NCI-H1417 (cell line): ENCODE measurements around the gene ARL13B.
A peak's percentile ranks its signal among the peaks of the same experiment; 100 is the strongest.

Experiments
- DNase-seq, 3 experiments: peaks; one replicate each; lab custom pipeline; 2025; lab: John Stamatoyannopoulos, UW

ARL13B gene

GRCh38 chr3:94062513-94063404, 82.8 kb downstream of the ARL13B start, which contains the start of the genes DHFR2 and NSUN3:
DHFR2 (minus strand) TSS chr3:94062916; CDS start chr3:94061511, 1,405 bp downstream.
NSUN3 (plus strand) TSS chr3:94063061; CDS start chr3:94063127, 66 bp downstream.
- peak; percentile 96 to 98 (median 96) for DNase-seq

DNA sequence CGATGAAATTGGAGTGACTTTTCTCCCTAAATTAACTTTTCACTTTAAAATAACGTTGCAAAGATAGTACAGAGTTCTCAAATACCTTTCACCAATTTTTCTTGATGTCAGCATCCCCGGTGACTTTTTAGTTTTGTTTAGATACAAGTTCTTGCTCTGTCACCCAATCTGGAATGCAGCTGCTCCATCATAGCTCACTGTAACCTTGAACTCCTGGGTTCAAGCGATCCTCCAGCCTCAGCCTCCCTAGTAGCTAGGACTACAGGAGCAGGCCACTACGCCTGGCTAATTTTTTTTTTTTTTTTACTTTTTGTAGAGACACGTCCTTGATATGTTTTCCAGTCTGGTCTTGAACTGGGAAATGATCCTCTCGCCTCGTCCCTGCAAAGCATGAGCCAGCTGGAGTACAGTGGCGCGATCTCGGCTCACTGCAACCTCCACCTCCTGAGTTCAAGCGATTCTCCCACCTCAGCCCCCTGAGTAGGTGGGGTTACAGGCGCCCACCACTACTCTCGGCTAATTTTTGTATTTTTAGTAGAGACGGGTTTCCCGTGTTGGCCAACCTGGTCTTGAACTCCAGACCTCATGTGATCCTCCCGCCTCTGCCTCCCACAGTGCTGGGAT, 83.7 kb downstream of the ARL13B start:
- DNase-seq: peak in 1 of 3 experiments; percentile 63

DNA sequence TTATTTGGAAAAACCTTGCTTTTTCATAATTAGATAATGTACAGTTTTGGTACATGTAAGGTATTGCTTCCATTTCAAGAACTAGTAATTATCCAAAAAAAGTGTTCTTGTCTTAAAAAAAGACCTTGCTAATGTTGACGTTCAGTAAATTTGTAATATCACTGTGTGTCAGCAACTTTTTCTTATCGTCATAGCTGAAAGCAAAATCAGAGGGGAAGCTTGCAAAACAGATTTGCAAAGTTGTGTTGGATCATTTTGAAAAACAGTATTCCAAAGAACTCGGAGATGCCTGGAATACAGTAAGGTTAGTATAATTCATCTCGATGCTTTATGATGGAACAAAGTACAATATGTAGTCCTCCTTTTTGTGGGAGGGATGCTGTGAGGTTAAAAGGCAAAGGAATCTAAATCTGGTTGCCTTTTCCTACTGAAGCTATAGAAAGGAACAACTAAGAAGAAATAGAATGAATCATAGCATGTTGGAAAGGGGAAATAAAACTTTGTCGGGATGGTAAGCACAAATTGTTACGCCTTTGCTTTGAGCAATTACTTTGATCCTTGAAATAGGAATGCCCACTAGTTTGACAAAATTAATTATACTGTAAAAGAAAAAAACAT, 84.4 kb downstream of the ARL13B start:
- DNase-seq: no peak

GRCh38 chr3:94065122-94065521, 85.2 kb downstream of the ARL13B start:
- no peak for DNase-seq

DNA sequence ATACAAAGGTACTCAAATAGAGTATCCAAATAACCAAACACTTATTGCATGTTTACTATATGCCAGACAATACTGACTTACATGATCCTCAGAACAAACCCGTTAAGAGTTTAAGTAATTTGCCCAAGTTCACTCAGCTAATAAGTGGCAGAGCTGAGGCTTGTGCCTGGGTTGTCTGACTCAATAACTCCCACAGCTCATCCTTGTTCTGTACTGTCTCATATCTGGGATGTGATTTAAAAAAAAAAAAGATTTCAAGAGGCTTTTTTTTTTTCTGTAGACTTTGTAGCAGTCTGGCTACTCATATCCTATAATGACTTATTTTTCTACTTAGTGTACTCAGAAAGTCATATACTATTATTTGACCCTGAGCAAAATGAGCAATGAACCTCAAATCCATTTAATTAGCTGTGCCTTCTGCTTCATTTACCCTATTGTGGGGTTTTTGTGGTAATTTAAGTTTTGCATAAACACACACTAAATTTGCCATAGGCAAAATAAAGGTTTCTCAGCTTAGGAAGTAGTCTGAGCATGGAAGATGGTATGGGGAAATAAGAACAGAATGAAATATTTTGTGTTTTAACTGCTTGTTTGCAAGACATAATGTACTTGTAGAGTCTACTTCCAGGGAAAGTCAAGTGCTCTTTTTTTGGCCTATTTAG, 86.0 kb downstream of the ARL13B start:
- peak in 1 of 3 experiments; percentile 20 for DNase-seq

GRCh38 chr3:94066506-94067500, 86.8 kb downstream of the ARL13B start:
- no peak for DNase-seq

- peak in 2 of 3 experiments; percentile 5 to 47 for DNase-seq
Observed at GRCh38 chr3:94069194-94069813, 89.3 kb downstream of the ARL13B start.

DNA sequence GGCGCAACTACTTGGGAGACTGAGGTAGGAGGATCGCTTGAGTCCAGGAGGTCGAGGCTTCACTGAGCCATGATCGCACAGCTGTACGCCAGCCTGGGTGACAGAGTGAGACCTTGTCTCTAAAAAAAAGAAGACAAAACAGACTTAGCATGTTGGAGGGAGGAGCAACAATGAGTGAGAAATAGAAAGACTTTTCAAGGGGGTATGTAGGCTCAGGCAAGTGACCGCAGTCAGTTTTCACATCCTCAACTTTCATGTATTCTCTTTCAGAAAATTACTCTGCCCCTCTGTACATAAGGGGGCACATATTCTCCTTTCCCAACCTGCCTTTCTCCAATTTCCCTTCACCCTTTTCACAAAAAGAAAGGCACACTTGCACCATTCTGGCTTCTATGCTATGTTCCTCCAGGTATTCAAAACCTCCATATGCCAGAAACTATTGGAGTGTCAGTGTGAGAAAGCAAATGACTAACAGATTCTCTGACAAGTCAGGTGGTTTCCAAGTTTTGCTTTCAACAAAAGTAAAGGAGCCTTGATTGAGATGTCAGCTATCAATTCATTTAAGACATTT, 90.5 kb downstream of the ARL13B start:
- DNase-seq: no peak

- DNase-seq: no peak
Observed at GRCh38 chr3:94071713-94072284, 91.8 kb downstream of the ARL13B start.

DNA sequence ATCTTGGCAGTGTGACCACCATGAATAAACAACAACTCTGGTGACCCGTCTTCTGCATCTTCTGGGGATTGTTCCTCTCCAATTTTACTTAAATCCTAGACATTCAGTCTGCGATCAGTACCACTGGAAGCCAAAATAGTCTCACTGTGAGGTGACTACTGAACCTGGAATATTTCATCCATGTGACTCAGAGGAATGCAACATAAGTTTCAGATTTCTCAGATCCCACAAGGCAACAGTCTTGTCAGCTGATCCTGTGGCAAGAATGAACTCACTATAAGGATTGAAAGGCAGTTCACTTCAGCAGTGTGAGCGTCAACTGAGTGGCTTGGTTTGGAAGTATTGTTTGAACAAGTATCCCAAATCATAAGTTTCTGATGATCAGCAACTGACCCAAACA, 96.1 kb downstream of the ARL13B start:
- no peak for DNase-seq

GRCh38 chr3:94080552-94080951, 100.6 kb downstream of the ARL13B start:
- peak in 1 of 3 experiments; percentile 48 for DNase-seq

GRCh38 chr3:94081884-94082283, 101.9 kb downstream of the ARL13B start:
- no peak for DNase-seq

DNA sequence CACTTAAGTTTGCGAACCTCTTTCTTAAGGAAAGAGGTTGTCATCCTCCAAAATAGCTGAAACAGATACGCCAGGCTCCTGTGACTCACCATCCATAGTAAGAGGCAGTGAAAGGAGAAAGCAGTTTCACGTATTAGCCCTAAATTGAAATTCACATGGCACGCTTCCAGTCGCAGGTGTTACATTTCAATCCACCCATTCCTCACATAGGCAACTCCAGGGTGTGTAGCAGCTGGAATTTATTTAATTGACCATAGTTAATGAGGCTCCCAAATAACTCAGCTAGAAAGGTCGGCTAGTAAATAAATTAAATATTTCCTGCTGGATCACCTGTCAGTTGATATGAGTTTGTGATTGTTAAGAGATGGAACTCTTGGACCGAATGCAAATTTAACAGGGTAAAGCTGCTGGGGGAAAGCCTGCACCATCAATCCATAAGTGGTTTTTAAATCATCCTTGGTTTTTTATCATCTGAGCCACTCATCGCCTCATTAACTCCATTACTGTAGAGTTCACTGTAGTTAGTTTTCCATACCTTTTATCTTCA, 102.5 kb downstream of the ARL13B start:
- DNase-seq: peak; percentile 53 to 88 (median 77)

GRCh38 chr3:94083261-94083660, 103.3 kb downstream of the ARL13B start:
- no peak for DNase-seq

GRCh38 chr3:94089126-94089525, 109.2 kb downstream of the ARL13B start:
- peak in 1 of 3 experiments; percentile 3 for DNase-seq

DNA sequence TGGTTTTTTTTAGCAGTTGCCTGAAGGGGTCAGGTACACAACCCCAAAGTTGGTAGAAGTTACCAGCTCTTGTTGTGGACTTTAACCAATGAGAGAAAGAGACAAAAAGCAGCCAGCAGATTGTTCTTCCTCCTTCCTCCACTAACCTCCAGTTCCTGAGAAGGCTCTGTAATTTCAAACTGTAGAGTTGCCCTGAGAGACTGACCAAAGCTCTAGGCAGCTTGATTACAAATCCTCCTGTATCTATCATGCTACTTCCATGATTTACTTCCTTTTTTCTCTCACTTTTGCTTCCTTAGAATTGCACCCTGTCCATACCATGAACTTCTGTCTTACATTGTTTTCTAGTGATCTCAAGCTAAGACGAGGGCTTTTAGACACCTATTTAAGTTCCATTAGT, 112.1 kb downstream of the ARL13B start:
- no peak for DNase-seq

- no peak for DNase-seq
Observed at GRCh38 chr3:94093151-94093550, 113.2 kb downstream of the ARL13B start.

GRCh38 chr3:94095111-94095510, 115.2 kb downstream of the ARL13B start:
- DNase-seq: no peak

GRCh38 chr3:94098452-94098851, 118.5 kb downstream of the ARL13B start:
- peak in 1 of 3 experiments; percentile 26 for DNase-seq
